IgD-negative memory B cell (primary cell): ENCODE results near the gene KCNN2. TPM values are rescaled to one million over a fixed set of nuclear protein-coding genes. Genes with fewer than 3 reads are reported as not detected.

ENCODE experiments used
- H3K27ac Mint-ChIP-seq, 3 donors: one replicate each; pipeline ENCODE4 v1.8.0; 2020 to 2022; ENCODE audit warnings: mild to moderate bottlenecking in 3 of 3, mixed read lengths in 3 of 3, moderate library complexity in 1 of 3
- H3K27me3 Mint-ChIP-seq: one replicate; pipeline ENCODE4 v1.8.0; 2021; ENCODE audit warnings: mixed read lengths
- H3K36me3 Mint-ChIP-seq: one replicate; pipeline ENCODE4 v1.8.0; 2020; ENCODE audit warnings: mild to moderate bottlenecking, mixed read lengths
- H3K4me1 Mint-ChIP-seq, 3 donors: one replicate each; pipeline ENCODE4 v1.8.0; 2020 to 2022; ENCODE audit warnings: mixed read lengths in 3 of 3, mild to moderate bottlenecking in 1 of 3
- H3K4me3 Mint-ChIP-seq, 4 donors: one replicate each; pipeline ENCODE4 v1.8.0; 2020 to 2022; ENCODE audit warnings: mild to moderate bottlenecking in 4 of 4, mixed read lengths in 4 of 4, moderate library complexity in 3 of 4
- H3K9me3 Mint-ChIP-seq, 3 donors: one replicate each; pipeline ENCODE4 v1.8.0; 2020 to 2021; ENCODE audit warnings: mixed read lengths in 3 of 3, mild to moderate bottlenecking in 1 of 3
- polyA plus RNA-seq: library from polyadenylated mRNA; unstranded; fragments of 300-500 nt; fragmentation: Illumina TruSeq; gene quantifications from one replicate; pipeline ENCODE4 v1.2.3, GENCODE V29; 2021

KCNN2 gene
- polyA plus RNA-seq, 1 donor from 2014 or later, result not detected

DNA sequence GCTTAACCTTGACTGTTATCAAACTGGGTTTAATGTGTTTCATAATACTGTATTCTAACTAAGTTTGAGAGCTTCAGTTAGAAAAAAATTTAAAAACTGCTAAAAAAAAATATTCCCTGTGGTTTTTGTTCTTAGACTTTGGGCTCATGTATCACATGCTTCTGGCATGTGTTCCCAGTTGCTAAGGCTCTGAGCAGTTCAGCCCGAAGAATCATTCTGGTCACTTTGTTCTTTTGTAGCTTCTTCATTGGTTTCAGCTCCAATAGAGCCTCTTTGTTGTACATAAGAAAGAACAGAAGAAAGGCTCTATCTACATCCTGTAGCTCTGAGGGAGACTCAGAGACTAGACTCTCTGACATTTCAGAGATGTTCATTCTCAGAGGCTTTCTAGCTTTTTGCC, 25.6 kb downstream of the KCNN2 start:
- no peaks in the 10 kb centered on the region for H3K36me3 Mint-ChIP-seq
- H3K4me1 Mint-ChIP-seq, result no peaks in the 10 kb centered on the region
- H3K9me3 Mint-ChIP-seq, result no peaks in the 10 kb centered on the region
- H3K27ac Mint-ChIP-seq, result no peak overlapping the region
- H3K27me3 Mint-ChIP-seq, result peaks cover 2% of the 10 kb centered on the region
- H3K4me3 Mint-ChIP-seq, result no peak overlapping the region

DNA sequence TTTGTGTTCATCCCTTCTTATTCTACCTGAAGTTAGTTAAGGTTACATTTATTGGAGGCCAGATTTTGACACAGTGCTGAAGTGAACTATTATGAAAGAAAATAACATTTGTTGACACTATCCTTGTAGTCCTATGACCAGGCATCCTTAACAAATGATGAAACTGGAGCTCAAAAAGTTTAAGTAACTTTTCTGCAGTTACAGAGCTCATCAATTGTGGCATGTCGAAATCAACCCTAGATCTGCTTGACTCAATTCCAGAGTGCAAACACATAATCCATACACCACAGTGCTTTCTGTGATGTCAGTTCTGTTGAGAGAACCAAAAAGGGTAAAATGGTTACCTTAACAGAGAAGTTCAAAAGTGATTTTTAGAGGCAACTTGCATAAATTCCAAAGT, 28.6 kb downstream of the KCNN2 start:
- Mint-ChIP-seq H3K4me1 (no peaks in the 10 kb centered on the region), H3K36me3 (no peaks in the 10 kb centered on the region), H3K4me3 (no peak overlapping the region), H3K27me3 (peaks cover 2% of the 10 kb centered on the region), H3K9me3 (no peaks in the 10 kb centered on the region), H3K27ac (no peak overlapping the region)

GRCh38 chr5:114391321-114391720, 29.5 kb downstream of the KCNN2 start:
- peaks cover 2% of the 10 kb centered on the region for H3K27me3 Mint-ChIP-seq
- H3K4me3 Mint-ChIP-seq, result no peak overlapping the region
- no peak overlapping the region for H3K27ac Mint-ChIP-seq
- H3K4me1 Mint-ChIP-seq, result no peaks in the 10 kb centered on the region
- H3K9me3 Mint-ChIP-seq, result no peaks in the 10 kb centered on the region
- H3K36me3 Mint-ChIP-seq, result no peaks in the 10 kb centered on the region

DNA sequence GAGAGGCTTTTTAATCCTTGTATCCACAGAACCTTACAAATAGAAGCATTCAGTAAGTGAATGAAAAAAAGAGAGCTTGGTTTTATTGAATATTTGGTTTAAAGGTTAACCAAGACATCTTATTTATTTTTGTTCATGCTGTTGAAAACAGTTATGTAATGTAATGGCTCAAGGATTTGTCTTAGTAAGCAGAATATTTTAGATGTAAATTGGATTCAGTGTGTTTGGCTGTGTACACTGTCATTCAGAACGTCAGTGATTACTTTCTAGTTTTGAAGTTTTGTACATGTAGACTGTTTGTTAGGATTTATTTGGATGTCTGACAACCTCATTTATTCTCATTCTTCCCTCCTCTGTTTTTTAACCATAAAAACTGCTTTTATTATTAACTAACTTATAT, 31.3 kb downstream of the KCNN2 start:
- no peaks in the 10 kb centered on the region for H3K36me3 Mint-ChIP-seq
- no peak overlapping the region for H3K27ac Mint-ChIP-seq
- H3K9me3 Mint-ChIP-seq, result peaks cover 0 to under 1% (median 0%) of the 10 kb centered on the region in 3 donors
- no peaks in the 10 kb centered on the region for H3K4me1 Mint-ChIP-seq
- H3K27me3 Mint-ChIP-seq, result peaks cover 2% of the 10 kb centered on the region
- no peak overlapping the region for H3K4me3 Mint-ChIP-seq

DNA sequence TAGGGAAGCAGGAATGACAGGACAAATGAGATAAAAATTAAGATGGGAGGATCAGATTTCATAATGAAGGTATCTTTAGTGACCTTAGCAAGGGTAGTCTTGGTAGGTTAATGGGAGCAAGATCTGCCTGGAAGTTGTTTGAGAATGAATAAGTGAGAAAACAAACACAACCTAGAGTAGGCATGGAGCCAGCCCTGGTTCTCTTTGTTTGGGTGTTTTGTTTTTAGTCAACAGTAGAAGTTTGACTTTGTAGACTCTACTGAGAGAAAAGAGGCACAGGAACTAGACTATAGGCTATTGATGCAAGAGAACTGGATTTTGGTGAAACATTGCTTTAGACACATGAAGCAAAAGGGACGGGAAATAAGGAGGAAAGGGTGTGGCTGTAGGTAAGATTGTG, 40.3 kb downstream of the KCNN2 start:
- H3K4me3 Mint-ChIP-seq, result no peak overlapping the region
- no peaks in the 10 kb centered on the region for H3K36me3 Mint-ChIP-seq
- H3K27ac Mint-ChIP-seq, result no peak overlapping the region
- no peaks in the 10 kb centered on the region for H3K4me1 Mint-ChIP-seq
- H3K9me3 Mint-ChIP-seq, result peaks cover 0 to 6% (median 3%) of the 10 kb centered on the region in 3 donors
- H3K27me3 Mint-ChIP-seq, result peaks cover 2% of the 10 kb centered on the region

- H3K36me3 Mint-ChIP-seq, result no peaks in the 10 kb centered on the region
- no peak overlapping the region for H3K4me3 Mint-ChIP-seq
- H3K4me1 Mint-ChIP-seq, result no peaks in the 10 kb centered on the region
- no peak overlapping the region for H3K27ac Mint-ChIP-seq
- no peaks in the 10 kb centered on the region for H3K27me3 Mint-ChIP-seq
- H3K9me3 Mint-ChIP-seq, result no peaks in the 10 kb centered on the region
Measured at GRCh38 chr5:114407783-114408182, 45.9 kb downstream of the KCNN2 start.

DNA sequence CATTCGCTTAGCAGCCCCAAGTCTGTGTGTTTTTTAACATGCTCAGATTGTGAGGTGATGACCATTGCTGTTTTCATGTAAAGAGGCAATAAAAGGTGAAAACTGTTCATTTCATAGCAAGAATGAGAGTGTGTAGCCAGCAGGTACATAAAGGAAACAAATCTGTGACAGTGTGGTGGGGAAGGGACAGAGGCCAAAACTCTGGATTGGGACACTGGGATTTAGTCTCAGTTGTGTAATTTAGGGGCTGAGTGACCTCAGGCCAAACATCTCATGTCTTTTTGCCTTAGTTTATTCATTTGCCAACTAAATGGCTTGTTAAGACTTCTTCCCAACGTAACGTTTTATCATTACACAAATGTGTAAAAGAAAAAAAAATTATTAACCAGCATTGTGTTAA, 47.0 kb downstream of the KCNN2 start:
- no peaks in the 10 kb centered on the region for H3K27me3 Mint-ChIP-seq
- no peak overlapping the region for H3K4me3 Mint-ChIP-seq
- H3K36me3 Mint-ChIP-seq, result no peaks in the 10 kb centered on the region
- H3K9me3 Mint-ChIP-seq, result no peaks in the 10 kb centered on the region
- H3K27ac Mint-ChIP-seq, result no peak overlapping the region
- H3K4me1 Mint-ChIP-seq, result no peaks in the 10 kb centered on the region

- Mint-ChIP-seq H3K9me3 (no peaks in the 10 kb centered on the region), H3K4me1 (no peaks in the 10 kb centered on the region), H3K36me3 (no peaks in the 10 kb centered on the region), H3K27me3 (no peaks in the 10 kb centered on the region), H3K4me3 (no peak overlapping the region), H3K27ac (no peak overlapping the region)
Measured at GRCh38 chr5:114411380-114411931, 49.6 kb downstream of the KCNN2 start.

DNA sequence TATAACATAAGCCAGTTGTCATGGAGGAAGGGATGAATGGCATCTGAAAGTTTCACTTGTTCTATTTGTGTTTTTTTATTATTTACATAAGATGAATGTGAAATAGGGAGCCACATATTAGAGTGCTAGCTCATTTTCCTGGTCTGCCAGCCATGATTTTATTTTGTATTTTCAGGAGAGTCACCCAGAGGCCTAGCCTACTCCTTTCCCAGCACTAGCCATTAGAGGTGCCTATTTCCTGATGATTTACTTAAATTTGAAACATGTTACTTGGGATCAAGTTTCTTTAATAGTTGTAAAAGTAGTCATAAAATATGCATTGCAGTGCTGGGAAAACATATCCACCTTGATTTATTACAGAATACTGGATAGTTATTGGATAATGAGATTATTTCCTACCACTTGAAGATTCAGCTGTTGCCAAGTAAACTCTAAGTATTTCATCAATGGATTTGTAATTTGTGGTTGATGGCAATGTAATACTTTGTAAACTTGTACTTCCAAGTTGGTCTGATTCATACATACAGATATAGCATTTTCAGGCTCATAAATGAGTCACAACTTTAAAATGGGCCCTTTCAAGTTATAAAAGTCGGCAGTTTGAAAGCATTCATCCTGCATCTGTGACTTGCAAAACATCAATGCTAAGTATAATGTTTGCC, 50.8 kb downstream of the KCNN2 start:
- H3K27me3 Mint-ChIP-seq, result no peaks in the 10 kb centered on the region
- no peaks in the 10 kb centered on the region for H3K4me1 Mint-ChIP-seq
- H3K9me3 Mint-ChIP-seq, result no peaks in the 10 kb centered on the region
- H3K4me3 Mint-ChIP-seq, result no peak overlapping the region
- H3K27ac Mint-ChIP-seq, result no peak overlapping the region
- H3K36me3 Mint-ChIP-seq, result no peaks in the 10 kb centered on the region

DNA sequence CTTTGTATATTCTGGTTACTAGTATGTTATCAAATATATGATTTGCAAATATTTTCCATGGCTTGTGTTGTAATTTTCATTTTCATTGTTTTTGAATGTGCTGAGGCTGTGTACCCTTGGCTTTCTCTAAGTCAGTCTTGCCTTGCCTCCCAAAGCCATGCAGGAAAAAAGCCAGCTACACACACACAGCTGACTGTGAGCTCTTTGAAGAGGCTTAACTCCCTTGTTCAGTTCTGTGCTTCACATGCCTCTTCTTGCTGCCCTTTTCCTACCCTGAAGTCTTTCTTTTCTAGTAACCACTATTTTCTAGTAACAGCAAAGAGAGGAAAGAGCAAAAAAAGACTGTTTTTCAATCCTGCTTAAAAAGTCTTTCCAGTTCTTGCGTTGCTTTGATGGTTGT, 53.9 kb downstream of the KCNN2 start:
- Mint-ChIP-seq H3K9me3 (no peaks in the 10 kb centered on the region), H3K27ac (no peak overlapping the region), H3K27me3 (no peaks in the 10 kb centered on the region), H3K4me1 (peaks cover 4 to 8% (median 7%) of the 10 kb centered on the region in 3 donors), H3K4me3 (no peak overlapping the region), H3K36me3 (no peaks in the 10 kb centered on the region)

DNA sequence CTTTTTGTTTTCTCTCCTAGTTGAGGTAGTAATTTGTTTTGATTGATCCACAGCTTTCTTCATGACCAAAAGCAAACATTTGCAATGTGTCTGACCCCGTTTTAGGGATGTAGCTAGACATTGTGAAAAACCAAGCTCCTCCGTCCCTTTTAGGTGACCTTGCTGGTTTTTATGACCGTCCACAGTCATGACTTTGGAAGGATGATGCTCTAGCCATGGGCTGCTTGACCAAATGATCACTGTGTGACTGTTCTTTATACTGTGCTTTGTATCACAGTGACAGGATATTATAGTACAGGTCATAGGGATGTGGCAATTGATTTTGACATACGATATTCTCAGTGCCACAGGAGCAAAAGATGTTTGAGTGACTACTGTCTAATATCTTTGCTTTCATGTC, 54.4 kb downstream of the KCNN2 start:
- no peaks in the 10 kb centered on the region for H3K36me3 Mint-ChIP-seq
- H3K4me1 Mint-ChIP-seq, result peaks cover 4 to 8% (median 7%) of the 10 kb centered on the region in 3 donors
- peaks cover under 1% of the 10 kb centered on the region for H3K27me3 Mint-ChIP-seq
- H3K9me3 Mint-ChIP-seq, result no peaks in the 10 kb centered on the region
- H3K27ac Mint-ChIP-seq, result no peak overlapping the region
- no peak overlapping the region for H3K4me3 Mint-ChIP-seq

DNA sequence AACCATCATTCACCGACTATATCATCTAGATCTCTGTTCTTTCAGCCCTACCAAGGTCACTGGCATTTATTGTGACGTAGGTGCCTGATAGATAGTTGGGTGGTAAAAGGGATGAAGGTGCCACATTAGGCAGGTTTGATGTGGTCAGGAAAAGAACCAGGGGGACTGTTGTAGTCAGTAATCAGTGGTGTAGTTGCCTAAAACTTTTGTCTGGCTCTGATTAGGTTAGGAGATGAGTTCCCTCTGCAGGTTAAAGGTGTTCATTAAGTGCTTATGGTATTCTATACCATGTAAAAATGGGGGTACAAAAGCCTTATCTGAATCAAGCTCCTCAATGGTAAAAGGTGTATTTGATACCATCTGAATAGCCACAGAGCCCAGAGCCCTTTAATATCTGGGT, 55.6 kb downstream of the KCNN2 start:
- Mint-ChIP-seq H3K4me1 (peaks cover 4 to 8% (median 7%) of the 10 kb centered on the region in 3 donors), H3K4me3 (no peak overlapping the region), H3K36me3 (no peaks in the 10 kb centered on the region), H3K27ac (no peak overlapping the region), H3K9me3 (no peaks in the 10 kb centered on the region), H3K27me3 (peaks cover 1% of the 10 kb centered on the region)

DNA sequence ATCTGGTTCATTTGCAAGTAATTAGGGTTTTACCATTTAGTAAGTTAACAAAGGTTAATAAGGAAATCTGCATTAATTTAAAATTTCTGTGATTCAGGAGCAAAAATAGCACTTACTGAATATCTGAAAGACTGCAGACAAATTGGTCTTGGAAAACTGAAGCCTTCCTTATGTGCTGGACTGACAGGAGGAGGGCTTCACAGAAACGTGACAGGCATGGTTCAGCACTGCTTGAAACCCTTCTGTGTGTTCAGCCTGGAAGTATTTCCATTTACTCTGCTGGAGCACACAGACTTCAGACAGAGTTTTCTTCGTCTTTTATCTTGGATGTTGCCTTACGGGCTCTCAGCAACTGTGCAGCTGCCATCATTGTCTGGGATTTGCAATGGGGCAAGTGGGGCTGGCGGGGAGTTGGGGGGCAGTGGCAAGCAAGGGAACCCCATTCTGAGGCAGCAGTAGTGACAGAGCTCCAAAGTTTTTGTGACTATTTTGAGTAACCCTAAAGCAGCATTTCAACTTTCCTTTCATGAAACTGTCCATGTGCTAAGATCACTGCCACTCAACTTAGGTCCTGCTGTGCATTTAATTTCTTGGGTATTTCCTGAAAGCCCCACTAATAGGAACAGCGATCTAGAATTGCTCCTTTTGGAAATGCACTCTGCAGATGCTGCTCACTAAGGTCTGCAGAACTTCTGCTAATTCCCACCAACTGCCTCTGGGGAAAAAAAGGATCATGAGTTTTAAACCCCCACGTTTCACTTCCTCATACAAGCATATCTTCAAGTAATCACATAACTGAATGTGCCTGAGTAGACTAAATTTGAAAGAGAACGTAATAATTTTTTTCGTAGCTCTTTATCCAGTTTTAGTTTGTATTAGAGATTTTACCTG, 56.6 kb downstream of the KCNN2 start:
- peak overlapping the region in 2 of 4 donors; percentile 77 to 87 for H3K4me3 Mint-ChIP-seq
- no peaks in the 10 kb centered on the region for H3K9me3 Mint-ChIP-seq
- no peaks in the 10 kb centered on the region for H3K36me3 Mint-ChIP-seq
- peak overlapping the region in 1 of 3 donors; percentile 19 for H3K27ac Mint-ChIP-seq
- H3K4me1 Mint-ChIP-seq, result peaks cover 4 to 8% (median 7%) of the 10 kb centered on the region in 3 donors
- peaks cover 1% of the 10 kb centered on the region for H3K27me3 Mint-ChIP-seq

DNA sequence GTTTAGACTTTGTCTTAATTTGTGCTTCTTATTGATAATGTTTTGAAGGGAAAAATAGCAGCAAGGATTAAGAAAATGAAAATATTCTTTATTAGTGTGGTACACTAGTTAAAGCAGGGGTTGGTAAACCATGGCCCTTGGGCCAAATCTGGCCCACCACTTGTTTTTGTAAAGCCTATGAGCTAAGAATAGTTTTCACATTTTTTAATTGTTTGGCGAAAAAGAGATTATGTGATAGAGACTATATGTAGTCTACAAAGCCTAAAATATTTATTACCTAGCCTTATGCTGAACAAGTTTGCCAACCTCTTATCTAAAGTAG, 57.2 kb downstream of the KCNN2 start:
- Mint-ChIP-seq H3K36me3 (no peaks in the 10 kb centered on the region), H3K9me3 (no peaks in the 10 kb centered on the region), H3K27me3 (peaks cover 1% of the 10 kb centered on the region), H3K4me1 (peaks cover 4 to 8% (median 7%) of the 10 kb centered on the region in 3 donors), H3K4me3 (peak overlapping the region in 2 of 4 donors; percentile 77 to 87), H3K27ac (no peak overlapping the region)

GRCh38 chr5:114419959-114420358, 58.1 kb downstream of the KCNN2 start:
- H3K4me1 Mint-ChIP-seq, result peaks cover 4 to 8% (median 7%) of the 10 kb centered on the region in 3 donors
- no peaks in the 10 kb centered on the region for H3K9me3 Mint-ChIP-seq
- H3K4me3 Mint-ChIP-seq, result peak overlapping the region in 1 of 4 donors; percentile 35
- no peaks in the 10 kb centered on the region for H3K36me3 Mint-ChIP-seq
- H3K27ac Mint-ChIP-seq, result no peak overlapping the region
- peaks cover 1% of the 10 kb centered on the region for H3K27me3 Mint-ChIP-seq
